KOPT-K1 (cell line): Measurements from ENCODE around the gene GSX1.

Experiments used
- H3K27ac ChIP-seq: fragments of 200-600 bp; sonication (generic); 2 replicates; pipeline ENCODE4 v1.5.1; 2016; ENCODE audit warnings: antibody characterized with exemption, mild to moderate bottlenecking, low read depth, low read length; ENCODE audit not compliant: poor library complexity, severe bottlenecking
- H3K36me3 ChIP-seq: fragments of 200-600 bp; sonication (generic); 2 replicates; pipeline ENCODE4 v1.5.1; 2017; ENCODE audit warnings: antibody characterized with exemption, mild to moderate bottlenecking, low read length, moderate library complexity; ENCODE audit not compliant: insufficient read depth
- H3K9me3 ChIP-seq: fragments of 200-600 bp; sonication (generic); 2 replicates; pipeline ENCODE4 v1.5.1; 2017; ENCODE audit warnings: antibody characterized with exemption, low read length, mild to moderate bottlenecking; ENCODE audit not compliant: insufficient read depth, poor library complexity, severe bottlenecking

Gene GSX1

DNA sequence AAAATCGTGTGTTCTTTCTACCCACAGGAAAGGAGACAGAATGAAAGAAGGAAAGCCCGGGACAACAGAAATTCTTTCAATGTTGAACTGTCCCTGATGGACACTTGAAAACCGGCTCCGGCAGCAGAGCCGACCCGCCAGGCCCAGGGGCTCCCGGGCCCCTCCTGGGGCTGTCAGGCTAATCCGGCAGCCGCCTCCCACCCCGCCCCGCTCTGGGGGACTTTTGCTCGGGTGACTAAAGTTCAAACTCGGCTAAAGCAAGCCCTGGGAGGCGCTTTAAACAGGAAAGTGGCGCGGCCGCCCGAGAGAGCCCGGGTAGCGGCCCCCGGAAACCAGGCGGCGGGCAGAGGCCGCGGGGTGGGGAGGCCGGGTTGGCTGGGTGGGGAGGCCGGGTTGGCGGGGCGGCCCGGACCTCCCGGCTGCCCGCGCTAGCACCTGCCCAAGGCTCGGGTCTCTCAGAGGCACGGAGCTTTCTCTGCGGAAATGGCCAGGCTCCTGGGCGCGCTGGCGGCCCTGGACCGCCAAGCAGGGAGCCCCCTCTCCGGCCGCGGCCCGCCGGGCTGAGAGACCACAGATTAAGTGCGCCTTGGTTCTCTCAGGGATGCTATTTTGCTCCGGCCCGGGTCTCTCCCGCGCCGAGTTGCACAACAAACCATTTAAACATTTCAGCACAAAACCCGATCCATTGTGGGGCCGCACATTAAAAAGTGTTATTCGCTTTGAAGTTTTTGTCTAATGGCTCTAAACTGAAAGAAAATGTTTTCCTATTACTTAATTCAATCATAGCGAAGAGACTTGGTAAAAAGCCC, 2.6 kb upstream of the GSX1 start:
- Histone ChIP-seq H3K27ac (peak overlapping the region; percentile 61), H3K9me3 (peaks cover 25% of the 10 kb centered on the region), H3K36me3 (no peaks in the 10 kb centered on the region)

DNA sequence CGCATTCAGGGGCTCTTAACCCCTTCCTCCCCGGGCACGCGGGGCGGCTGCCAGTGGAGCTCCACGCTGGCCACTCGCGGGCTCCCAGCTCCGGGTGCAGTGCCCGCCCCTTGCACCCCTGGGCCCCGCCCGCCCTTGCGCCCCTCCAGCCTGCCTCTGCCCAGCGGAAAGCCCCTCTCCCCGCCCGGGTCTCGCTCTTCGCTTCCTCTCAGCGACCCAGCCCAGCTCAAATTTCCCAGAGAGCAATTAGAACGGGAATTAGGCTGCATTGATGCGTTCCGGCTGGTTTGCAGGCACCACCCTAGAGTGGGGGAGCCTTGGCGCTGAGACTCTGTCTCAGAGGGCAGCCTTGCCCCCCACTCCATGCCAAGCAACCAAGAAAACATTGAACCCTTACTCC, 1.8 kb upstream of the GSX1 start:
- Histone ChIP-seq H3K36me3 (no peaks in the 10 kb centered on the region), H3K27ac (no peak overlapping the region), H3K9me3 (peaks cover 25% of the 10 kb centered on the region)

DNA sequence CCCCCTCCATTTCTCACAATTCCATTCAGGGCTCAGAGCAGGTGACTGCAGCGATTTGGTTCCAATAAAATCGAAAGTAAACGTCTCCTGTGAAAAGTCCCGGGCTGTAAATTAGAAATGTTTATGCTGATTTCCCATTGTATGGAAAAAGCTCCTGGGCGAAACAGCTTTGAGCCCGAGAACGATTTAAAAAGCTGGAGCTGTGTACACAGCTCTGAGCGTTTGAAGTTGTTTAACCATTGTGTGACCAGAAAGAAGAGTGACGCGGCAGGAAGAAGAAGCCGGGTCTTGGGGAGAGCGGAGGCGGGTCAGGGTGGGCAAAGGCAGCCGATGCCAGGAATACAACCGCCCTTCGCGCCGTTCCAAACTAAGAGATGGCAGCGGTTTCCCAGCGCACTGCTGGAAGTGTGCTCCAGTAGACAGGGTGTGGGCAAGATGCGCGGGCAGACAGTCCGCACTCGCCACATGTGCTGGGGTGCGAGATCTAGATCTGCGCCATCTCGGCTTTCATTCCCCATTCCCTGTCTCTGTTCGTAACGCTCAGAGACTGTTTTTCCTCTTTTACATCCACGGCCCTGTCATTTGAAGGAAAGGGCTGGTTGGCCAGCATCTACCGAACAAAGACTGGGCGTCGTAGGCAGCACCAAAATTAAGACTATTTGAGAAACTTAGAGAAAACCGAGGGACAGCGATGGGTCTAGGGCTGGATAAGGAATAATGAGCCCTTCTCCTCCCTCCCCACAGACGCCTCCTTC, 960 bp upstream of the GSX1 start:
- no peaks in the 10 kb centered on the region for H3K36me3 ChIP-seq
- H3K9me3 ChIP-seq = peaks cover 25% of the 10 kb centered on the region
- no peak overlapping the region for H3K27ac ChIP-seq

DNA sequence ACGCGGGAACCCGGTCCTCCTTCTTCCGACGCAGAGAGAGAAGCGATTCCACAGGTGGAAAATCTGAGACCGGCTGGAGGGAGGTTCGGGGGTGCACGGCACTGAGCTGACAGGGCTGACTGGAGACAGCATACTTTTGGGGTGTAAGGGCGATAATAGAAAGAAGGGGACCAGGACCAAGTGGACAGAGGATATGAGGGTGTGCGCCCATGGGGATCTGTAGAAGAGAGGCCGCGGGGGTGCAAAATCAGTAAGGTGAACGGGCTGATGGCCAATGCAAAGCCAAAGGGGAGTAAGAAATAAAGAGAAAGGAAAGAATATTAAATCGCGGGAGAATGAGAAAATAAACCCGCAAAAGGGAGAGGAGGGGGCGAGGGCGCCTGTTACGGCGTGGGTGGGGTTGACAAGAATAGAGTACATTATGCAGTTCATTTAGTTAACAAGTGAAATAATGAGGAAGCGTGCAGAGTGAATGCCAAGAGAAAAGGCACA, 336 bp upstream of the GSX1 start:
- H3K9me3 ChIP-seq = peaks cover 25% of the 10 kb centered on the region
- no peaks in the 10 kb centered on the region for H3K36me3 ChIP-seq
- H3K27ac ChIP-seq = no peak overlapping the region

DNA sequence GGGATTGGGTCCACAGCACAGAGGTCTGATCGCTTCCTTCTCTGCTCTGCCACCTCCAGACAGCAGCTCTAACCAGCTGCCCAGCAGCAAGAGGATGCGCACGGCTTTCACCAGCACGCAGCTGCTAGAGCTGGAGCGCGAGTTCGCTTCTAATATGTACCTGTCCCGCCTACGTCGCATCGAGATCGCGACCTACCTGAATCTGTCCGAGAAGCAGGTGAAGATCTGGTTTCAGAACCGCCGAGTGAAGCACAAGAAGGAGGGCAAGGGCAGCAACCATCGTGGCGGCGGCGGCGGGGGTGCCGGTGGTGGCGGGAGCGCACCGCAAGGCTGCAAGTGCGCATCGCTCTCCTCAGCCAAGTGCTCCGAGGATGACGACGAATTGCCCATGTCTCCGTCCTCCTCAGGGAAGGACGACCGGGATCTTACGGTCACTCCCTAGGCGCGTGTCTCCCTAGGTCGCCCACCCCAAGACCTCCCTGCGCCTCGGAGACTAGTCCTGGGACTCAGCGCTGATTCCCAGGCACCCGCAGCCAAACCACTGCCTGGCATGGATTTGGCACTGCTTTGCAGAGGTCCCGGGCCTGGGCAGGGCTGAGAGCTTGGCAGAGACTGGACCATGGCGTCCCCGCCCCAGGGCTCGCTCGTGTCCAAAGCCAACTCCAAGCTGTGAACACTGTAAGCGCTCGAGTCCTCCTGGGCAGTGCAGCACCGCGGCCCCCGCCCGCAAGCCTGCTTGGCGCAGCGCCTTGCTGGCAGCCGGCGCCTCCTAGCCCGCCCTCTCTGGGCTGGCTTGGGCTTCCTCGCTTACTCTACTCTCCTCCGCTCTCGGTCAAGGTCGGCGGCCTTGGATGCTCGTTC, 1.5 kb downstream of the GSX1 start:
- no peak overlapping the region for H3K27ac ChIP-seq
- no peaks in the 10 kb centered on the region for H3K36me3 ChIP-seq
- peaks cover 25% of the 10 kb centered on the region for H3K9me3 ChIP-seq

DNA sequence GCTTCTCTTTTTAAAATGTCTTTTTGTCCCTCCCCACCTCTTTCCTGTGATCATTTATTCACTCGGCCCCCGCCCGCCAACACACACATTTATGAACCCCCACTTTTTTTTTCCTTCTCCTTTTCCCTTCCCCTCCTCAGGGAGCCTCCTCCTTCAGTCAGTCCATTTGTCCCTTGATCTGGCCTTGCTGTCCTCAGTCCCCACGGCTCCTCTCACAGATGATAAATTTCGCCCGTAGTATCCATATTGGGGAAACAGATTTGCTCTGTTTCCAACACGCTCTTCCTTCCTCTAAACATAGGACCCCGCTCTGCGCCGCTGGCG, 2.0 kb downstream of the GSX1 start:
- H3K9me3 ChIP-seq = peaks cover 25% of the 10 kb centered on the region
- H3K36me3 ChIP-seq = no peaks in the 10 kb centered on the region
- no peak overlapping the region for H3K27ac ChIP-seq

DNA sequence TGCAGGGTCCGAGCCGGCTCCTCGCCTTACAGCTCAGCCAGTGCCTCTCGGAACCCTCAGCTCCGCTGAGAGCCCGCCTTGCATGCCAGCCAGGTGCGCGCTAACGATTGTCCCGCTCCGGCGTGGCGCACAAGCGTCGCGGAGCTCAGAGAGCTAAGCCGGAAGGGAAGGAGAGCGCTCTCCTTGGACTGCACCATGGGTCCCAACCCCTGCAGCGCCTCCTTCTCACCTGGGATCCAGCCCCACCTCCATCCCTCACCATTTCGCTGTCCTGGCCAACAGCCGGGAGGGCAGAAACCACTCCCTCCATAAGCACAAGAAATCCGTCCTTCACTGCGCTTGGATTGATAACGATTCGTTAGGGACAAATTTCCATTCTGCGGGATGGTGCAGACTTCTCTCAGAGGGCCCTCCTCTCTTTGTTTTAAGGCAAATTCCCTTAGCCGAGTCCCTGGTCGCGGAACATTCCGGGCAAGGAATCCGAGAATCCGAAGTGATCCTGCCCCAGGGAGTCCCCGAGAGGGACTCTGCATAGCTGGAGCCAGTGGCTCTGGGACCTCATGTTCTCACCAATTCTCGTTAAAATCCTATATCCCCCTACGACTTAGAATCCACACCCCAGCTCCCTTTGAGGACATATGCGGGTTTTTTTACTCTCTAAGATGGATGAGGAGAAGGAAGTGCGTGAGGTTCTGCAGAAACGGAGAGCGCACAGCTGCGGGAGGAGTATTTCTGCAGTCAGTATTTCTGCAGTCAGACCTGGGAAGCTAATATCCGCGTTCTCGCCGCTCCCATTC, 2.8 kb downstream of the GSX1 start:
- peaks cover 25% of the 10 kb centered on the region for H3K9me3 ChIP-seq
- no peaks in the 10 kb centered on the region for H3K36me3 ChIP-seq
- no peak overlapping the region for H3K27ac ChIP-seq

DNA sequence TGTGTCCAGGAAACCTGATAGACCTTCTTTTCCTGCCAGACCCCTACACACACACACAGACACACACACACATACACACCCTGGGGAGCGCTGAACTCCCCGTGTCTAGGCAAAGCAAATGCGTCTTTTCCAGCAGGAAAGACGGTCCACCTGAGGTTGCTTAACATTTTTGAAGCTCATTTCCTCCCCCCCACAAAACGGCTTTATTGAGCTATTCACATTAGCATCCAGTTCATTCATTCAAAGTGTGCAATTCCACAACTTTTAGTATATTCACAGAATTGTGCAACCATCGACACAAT, 3.4 kb downstream of the GSX1 start:
- Histone ChIP-seq H3K9me3 (peaks cover 25% of the 10 kb centered on the region), H3K36me3 (no peaks in the 10 kb centered on the region), H3K27ac (no peak overlapping the region)

DNA sequence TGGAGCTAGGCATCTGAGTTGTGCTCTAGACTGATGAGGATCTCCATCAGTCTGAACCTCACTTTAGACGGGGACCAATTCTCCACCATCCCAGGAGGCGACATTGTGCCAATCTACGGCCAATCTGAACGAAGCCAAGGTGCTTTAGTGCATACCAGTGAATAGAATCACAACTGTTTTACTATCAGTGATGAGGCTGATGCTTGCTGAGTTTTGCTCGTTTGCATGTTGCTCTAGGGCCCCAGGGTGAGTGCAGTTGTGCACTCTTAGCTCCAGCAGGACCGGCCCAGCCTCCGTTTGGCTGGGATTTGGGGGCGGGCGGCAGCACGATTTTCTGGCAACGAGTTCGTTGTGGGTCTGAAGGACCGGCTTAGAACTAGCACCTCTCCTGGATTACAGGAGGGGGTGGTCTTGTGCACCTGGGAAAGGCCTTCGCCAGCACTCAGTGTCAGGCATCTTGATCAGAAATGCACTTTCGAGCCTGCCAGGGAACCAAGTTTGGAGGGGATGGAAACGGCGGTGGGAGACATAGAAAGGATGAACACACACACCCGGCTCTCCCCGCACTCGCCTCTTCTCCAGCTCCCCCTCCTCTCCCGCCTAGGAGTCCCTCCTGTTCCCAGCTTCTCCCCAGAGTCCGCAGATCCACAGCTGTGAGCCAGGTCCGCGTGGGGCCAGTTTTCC, 4.4 kb downstream of the GSX1 start:
- no peak overlapping the region for H3K27ac ChIP-seq
- peaks cover 20% of the 10 kb centered on the region for H3K9me3 ChIP-seq
- no peaks in the 10 kb centered on the region for H3K36me3 ChIP-seq

DNA sequence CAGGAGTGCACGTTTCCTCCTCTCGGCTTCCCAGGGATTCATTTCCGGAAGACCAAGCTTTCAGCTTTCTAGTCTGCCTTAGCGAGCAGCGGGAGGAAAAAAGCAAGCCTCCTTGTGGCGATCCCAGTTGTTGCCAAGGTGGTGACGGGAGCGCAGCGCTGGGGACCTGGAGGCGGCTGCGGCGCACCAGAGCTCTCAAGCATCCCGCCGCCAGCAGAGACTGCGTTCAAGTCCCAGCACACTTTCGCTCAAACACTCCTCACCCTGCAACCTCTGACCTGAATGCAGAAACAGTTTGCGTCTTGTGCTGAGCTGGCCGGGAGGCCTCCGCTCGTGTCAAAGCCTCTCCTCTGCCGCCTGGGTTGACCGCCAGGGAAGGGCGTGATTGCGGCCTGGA, 4.9 kb downstream of the GSX1 start:
- peaks cover 17% of the 10 kb centered on the region for H3K9me3 ChIP-seq
- no peak overlapping the region for H3K27ac ChIP-seq
- no peaks in the 10 kb centered on the region for H3K36me3 ChIP-seq

DNA sequence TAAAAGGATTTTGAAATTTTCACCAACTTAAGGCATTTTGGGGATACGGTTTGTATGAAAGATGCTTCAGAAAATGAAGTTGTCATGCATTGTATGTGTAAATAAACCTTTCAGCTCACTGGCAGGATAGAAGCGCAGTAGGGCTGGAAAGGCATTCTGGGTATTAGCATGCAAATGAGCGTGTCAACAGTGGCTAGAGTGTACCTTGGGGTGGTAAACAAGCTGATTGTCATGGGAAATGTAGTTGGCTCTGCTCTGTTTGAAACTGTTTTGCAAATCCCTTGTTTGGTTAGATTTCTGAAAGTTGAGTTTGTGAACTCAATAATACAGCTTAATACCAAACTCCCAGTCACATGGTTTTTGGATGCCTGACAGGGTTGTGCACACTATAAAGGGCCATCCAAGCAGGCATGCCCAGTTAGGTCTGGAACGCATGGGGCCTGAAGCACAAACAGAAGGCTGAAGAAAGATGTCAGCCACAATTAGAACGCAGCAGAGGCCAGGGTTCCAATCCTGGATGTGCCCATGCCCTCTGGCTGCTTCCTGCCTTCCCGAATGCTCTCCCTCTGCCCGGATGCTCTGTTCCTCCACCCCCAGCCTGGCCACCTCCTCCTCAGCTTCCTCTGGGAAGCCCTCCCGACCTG, 14.6 kb downstream of the GSX1 start:
- Histone ChIP-seq H3K9me3 (no peaks in the 10 kb centered on the region), H3K36me3 (no peaks in the 10 kb centered on the region), H3K27ac (no peak overlapping the region)

DNA sequence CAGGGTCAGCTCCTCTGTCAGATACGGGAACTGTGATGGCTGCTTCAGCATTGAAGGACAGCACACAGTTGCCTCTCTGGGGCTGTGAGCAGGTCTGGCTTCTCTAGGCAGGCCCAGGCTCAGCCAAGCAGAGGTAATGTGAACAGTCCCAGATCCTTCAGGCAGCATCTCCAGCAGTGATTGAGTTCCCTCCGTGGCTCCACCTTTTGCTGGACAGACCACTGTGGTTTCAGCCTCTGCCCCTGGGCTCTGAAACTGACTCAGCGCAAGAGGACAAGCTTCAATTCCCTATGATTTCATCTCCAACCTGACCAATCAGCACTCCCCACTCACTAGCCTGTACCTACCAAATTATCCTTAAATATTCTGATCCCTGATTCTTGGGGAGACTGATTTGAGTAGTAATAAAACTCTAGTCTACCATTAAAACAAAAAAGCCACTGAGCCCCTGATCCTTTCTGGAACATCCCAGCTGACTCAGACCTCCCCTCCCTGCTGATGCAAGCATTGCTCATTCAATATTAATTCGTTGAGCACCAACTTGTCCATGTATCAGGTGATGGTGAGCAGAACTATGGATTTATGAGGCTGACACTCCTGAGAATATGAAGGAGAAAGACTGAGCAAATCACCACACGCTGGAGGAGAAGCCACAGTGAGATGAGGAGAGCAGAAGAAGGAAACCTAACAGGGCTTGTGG, 16.7 kb downstream of the GSX1 start:
- H3K9me3 ChIP-seq = no peaks in the 10 kb centered on the region
- no peaks in the 10 kb centered on the region for H3K36me3 ChIP-seq
- no peak overlapping the region for H3K27ac ChIP-seq

DNA sequence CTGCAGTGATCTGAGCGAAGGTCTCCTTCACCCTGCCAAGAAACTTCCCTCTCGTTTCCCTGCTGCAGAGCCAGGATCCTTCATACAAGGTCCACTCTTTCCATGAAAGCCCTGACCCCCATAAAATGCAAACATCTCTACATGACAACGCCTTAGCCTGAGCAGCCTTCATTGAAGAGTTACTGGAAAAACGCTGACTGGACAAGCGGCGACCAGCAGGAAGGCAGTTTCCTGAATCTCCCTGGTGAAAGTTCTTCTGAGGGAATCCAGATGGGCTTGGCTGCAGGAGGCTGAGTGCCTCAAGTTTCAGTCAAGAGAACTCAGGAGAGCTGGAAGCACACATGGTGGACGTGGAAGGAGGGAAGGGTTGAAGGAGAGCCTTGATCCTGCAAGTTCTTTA, 17.7 kb downstream of the GSX1 start:
- Histone ChIP-seq H3K27ac (no peak overlapping the region), H3K9me3 (no peaks in the 10 kb centered on the region), H3K36me3 (no peaks in the 10 kb centered on the region)
